ENCODE measurements around the gene TUBB. TPM values are rescaled to one million over a fixed set of nuclear protein-coding genes. Genes with fewer than 3 reads are reported as not detected.
A peak's percentile ranks its signal among the peaks of the same experiment; 100 is the strongest.

The TUBB gene
- total and polyA plus RNA-seq, 9 of the 15 experiments (the other 6 are each of a cell fraction or from before 2014, with no cell fraction given) = 971 to 2,870 (median 1,478) TPM

DNA sequence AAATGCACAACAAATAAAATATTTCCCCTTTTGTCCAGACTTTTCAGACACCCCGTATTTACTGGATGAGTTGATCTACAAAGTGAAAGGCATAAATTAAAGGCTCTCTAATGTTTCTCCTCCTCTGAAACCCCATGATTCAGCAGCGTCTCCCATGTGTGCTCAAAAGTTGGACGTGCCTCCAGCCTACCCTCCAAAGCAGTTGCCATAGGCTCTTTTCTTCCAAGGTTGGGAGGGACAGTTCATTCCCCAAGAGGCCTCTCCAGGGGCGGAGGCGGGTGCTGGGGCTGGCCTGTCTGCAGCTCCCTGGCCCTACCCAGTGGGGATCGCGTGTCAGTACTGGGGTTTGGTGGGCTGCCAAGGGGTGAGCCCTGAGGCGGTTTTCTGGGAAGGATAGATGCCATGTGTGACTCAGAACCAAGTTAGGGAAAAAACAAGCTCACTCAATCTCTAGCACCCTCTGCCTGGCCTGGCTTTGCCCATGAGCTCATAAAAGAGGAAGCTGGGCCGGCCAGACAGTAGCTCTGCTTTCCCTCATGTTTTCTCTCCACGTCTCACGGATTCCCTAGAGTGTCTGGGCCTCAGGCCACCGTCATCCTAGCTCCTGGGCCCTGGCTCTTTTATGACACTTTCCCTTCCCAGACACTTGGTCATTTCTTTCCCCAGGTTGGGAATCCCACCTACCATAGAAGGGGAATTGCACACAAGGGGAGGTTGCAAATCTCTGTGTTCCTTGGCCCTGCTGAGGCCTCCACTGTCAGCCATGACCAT lies 32.2 kb downstream of the TUBB start (continued):
- TF ChIP-seq, protein P1, sequence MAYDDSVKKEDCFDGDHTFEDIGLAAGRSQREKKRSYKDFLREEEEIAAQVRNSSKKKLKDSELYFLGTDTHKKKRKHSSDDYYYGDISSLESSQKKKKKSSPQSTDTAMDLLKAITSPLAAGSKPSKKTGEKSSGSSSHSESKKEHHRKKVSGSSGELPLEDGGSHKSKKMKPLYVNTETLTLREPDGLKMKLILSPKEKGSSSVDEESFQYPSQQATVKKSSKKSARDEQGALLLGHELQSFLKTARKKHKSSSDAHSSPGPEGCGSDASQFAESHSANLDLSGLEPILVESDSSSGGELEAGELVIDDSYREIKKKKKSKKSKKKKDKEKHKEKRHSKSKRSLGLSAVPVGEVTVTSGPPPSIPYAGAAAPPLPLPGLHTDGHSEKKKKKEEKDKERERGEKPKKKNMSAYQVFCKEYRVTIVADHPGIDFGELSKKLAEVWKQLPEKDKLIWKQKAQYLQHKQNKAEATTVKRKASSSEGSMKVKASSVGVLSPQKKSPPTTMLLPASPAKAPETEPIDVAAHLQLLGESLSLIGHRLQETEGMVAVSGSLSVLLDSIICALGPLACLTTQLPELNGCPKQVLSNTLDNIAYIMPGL (CRISPR knock-in tag; IDR thresholded peaks at IDR 0.05) = no peak
- TF ChIP-seq ZNF175 (CRISPR knock-in tag; IDR thresholded peaks at IDR 0.05; ENCODE audit: low read depth) (peak; percentile 88), PML (IDR thresholded peaks at IDR 0.05; ENCODE audit: low read length) (no peak), FOXK2 (conservative IDR thresholded peaks at IDR 0.05 in 1 of 2, IDR thresholded peaks at IDR 0.05 in 1 of 2; ENCODE audit: low read depth in 2 of 2) (no peak), ZNF507 (tag; conservative IDR thresholded peaks at IDR 0.05) (no peak), SMARCA4 (IDR thresholded peaks at IDR 0.05) (no peak), PHF20 (IDR thresholded peaks at IDR 0.05; ENCODE audit: partially characterized antibody) (no peak), ZNF140 (CRISPR knock-in tag; IDR thresholded peaks at IDR 0.05) (no peak), ZNF584 (CRISPR knock-in tag; IDR thresholded peaks at IDR 0.05; ENCODE audit: low read depth) (peak; percentile 58; the same call in 1 of the 2 replicates), GTF2E2 (tag; IDR thresholded peaks at IDR 0.05) (no peak), ZNF121 (CRISPR knock-in tag; conservative IDR thresholded peaks at IDR 0.05) (no peak), SMARCB1 (IDR thresholded peaks at IDR 0.05; ENCODE audit: insufficient read length, low read depth) (no peak), RBM15 (IDR thresholded peaks at IDR 0.05; ENCODE audit: insufficient read depth, low read length) (no peak), SMAD1 (IDR thresholded peaks at IDR 0.05; ENCODE audit: low read depth, low read length, partially characterized antibody) (no peak), RBM34 (IDR thresholded peaks at IDR 0.05; ENCODE audit: borderline replicate concordance, insufficient read depth, low read length) (no peak)
- TF ChIP-seq, protein P2, sequence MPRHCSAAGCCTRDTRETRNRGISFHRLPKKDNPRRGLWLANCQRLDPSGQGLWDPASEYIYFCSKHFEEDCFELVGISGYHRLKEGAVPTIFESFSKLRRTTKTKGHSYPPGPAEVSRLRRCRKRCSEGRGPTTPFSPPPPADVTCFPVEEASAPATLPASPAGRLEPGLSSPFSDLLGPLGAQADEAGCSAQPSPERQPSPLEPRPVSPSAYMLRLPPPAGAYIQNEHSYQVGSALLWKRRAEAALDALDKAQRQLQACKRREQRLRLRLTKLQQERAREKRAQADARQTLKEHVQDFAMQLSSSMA (CRISPR knock-in tag; IDR thresholded peaks at IDR 0.05) = no peak
- TF ChIP-seq, protein P3, sequence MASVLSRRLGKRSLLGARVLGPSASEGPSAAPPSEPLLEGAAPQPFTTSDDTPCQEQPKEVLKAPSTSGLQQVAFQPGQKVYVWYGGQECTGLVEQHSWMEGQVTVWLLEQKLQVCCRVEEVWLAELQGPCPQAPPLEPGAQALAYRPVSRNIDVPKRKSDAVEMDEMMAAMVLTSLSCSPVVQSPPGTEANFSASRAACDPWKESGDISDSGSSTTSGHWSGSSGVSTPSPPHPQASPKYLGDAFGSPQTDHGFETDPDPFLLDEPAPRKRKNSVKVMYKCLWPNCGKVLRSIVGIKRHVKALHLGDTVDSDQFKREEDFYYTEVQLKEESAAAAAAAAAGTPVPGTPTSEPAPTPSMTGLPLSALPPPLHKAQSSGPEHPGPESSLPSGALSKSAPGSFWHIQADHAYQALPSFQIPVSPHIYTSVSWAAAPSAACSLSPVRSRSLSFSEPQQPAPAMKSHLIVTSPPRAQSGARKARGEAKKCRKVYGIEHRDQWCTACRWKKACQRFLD (CRISPR knock-in tag; IDR thresholded peaks at IDR 0.05) = peak; percentile 90
- TF ChIP-seq, protein P4, sequence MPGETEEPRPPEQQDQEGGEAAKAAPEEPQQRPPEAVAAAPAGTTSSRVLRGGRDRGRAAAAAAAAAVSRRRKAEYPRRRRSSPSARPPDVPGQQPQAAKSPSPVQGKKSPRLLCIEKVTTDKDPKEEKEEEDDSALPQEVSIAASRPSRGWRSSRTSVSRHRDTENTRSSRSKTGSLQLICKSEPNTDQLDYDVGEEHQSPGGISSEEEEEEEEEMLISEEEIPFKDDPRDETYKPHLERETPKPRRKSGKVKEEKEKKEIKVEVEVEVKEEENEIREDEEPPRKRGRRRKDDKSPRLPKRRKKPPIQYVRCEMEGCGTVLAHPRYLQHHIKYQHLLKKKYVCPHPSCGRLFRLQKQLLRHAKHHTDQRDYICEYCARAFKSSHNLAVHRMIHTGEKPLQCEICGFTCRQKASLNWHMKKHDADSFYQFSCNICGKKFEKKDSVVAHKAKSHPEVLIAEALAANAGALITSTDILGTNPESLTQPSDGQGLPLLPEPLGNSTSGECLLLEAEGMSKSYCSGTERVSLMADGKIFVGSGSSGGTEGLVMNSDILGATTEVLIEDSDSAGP (CRISPR knock-in tag; IDR thresholded peaks at IDR 0.05) = no peak
- TF ChIP-seq, protein P5, sequence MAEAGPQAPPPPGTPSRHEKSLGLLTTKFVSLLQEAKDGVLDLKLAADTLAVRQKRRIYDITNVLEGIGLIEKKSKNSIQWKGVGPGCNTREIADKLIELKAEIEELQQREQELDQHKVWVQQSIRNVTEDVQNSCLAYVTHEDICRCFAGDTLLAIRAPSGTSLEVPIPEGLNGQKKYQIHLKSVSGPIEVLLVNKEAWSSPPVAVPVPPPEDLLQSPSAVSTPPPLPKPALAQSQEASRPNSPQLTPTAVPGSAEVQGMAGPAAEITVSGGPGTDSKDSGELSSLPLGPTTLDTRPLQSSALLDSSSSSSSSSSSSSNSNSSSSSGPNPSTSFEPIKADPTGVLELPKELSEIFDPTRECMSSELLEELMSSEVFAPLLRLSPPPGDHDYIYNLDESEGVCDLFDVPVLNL (CRISPR knock-in tag; IDR thresholded peaks at IDR 0.05; ENCODE audit: low read depth) = no peak
- TF ChIP-seq, protein P6, sequence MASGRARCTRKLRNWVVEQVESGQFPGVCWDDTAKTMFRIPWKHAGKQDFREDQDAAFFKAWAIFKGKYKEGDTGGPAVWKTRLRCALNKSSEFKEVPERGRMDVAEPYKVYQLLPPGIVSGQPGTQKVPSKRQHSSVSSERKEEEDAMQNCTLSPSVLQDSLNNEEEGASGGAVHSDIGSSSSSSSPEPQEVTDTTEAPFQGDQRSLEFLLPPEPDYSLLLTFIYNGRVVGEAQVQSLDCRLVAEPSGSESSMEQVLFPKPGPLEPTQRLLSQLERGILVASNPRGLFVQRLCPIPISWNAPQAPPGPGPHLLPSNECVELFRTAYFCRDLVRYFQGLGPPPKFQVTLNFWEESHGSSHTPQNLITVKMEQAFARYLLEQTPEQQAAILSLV (tag; IDR thresholded peaks at IDR 0.05) = no peak

All from K562 (cell line).